HepG2 (cell line): Measurements from ENCODE around the gene LNPK. TPM values are rescaled to one million over a fixed set of nuclear protein-coding genes. Genes with fewer than 3 reads are reported as not detected.

Experiments
- ATAC-seq: fragments of 200-7000 bp; cut with Tn5 transposase; 3 replicates; pipeline ENCODE4 v1.9.1; 2020; ENCODE audit warnings: mild to moderate bottlenecking, moderate library complexity
- BruUV-seq: library from RNA; stranded (reverse); fragments of 400-500 nt; replicated peaks from 2 replicates; lab custom pipeline; 2021; lab: Mats Ljungman, UMichigan
- CTCF ChIA-PET: fragments of 300-600 bp; formaldehyde crosslinking; extraction: SDS; loops from one replicate; lab custom pipeline; 2021; ENCODE audit warnings: low total read pairs, inconsistent platforms, low intra/inter-chr PET ratio; lab: Yijun Ruan, JAX
- POLR2A ChIA-PET: fragments of 350-600 bp; sonication (Branson Sonifier 250); formaldehyde crosslinking; loops from one replicate; lab custom pipeline; 2020; ENCODE audit warnings: antibody characterized with exemption, inconsistent platforms; lab: Yijun Ruan, JAX
- DNase-seq: peaks from one replicate; pipeline ENCODE4 v3.0.0-alpha.2; 2015; ENCODE audit warnings: low spot score
- FAIRE-seq: peaks from 3 replicates; lab custom pipeline; 2011; peaks lifted over from hg19 to GRCh38; lab: Jason Lieb, UNC
- H2AFZ ChIP-seq: one replicate; pipeline ENCODE4 v1.6.1; 2011; ENCODE audit warnings: low read length, inconsistent platforms
- H3K27ac ChIP-seq: fragments of 300-600 bp; 3 replicates; pipeline ENCODE4 v1.8.0; 2011; ENCODE audit warnings: mixed run types, mild to moderate bottlenecking, mixed read lengths, low read length, inconsistent platforms; ENCODE audit not compliant: insufficient read depth; ENCODE audit errors: extremely low read length
- H3K27me3 ChIP-seq, 2 experiments: fragments of 200-600 bp in 1 of 2; 2 replicates in 1 of 2; 3 replicates in 1 of 2; pipeline versions ENCODE4 v1.6.0 to v1.8.0; 2011; ENCODE audit warnings: low read length in 2 of 2, mild to moderate bottlenecking in 2 of 2, moderate library complexity in 2 of 2, inconsistent platforms in 1 of 2; ENCODE audit not compliant: insufficient read depth in 2 of 2, control insufficient read depth in 1 of 2
- H3K36me3 ChIP-seq, 2 experiments: fragments of 200-600 bp in 1 of 2; replicated peaks in 1 of 2; 2 replicates in 1 of 2; 3 replicates in 1 of 2; pipeline versions ENCODE4 v1.5.1 to v1.8.0; 2011; ENCODE audit warnings: low read length in 2 of 2, inconsistent platforms in 1 of 2; ENCODE audit not compliant: insufficient read depth in 2 of 2, control insufficient read depth in 1 of 2
- H3K4me1 ChIP-seq: 2 replicates; pipeline ENCODE4 v1.5.1; 2012; ENCODE audit warnings: low read length, inconsistent platforms; ENCODE audit not compliant: insufficient read depth
- H3K4me2 ChIP-seq: 2 replicates; pipeline ENCODE4 v1.6.0; 2011; ENCODE audit warnings: low read depth, low read length, inconsistent platforms
- H3K4me3 ChIP-seq, 3 experiments: fragments of 200-600 bp in 1 of 3; sonication (generic), shearing (Covaris generic) in 1 of 3; replicated peaks in 1 of 3; 2 replicates each; pipeline ENCODE4 v1.5.1; 2011 to 2016; ENCODE audit warnings: low read length in 3 of 3, inconsistent platforms in 2 of 3, low read depth in 2 of 3, mild to moderate bottlenecking in 2 of 3, control low read depth in 1 of 3, mixed read lengths in 1 of 3; ENCODE audit not compliant: insufficient read depth in 1 of 3
- H3K79me2 ChIP-seq: one replicate; pipeline ENCODE4 v1.6.1; 2011; ENCODE audit warnings: low read length, inconsistent platforms; ENCODE audit not compliant: insufficient read depth
- H3K9ac ChIP-seq: 2 replicates; pipeline ENCODE4 v1.6.0; 2011; ENCODE audit warnings: mild to moderate bottlenecking, low read depth, low read length, inconsistent platforms; ENCODE audit not compliant: insufficient read depth
- H3K9me3 ChIP-seq: 2 replicates; pipeline ENCODE4 v1.5.1; 2012; ENCODE audit warnings: mild to moderate bottlenecking, low read length
- H4K20me1 ChIP-seq: 2 replicates; pipeline ENCODE4 v1.6.0; 2011; ENCODE audit warnings: inconsistent platforms, mild to moderate bottlenecking, low read length, moderate library complexity; ENCODE audit not compliant: insufficient read depth
- EED ChIP-seq: sonication (generic); formaldehyde crosslinking; IDR thresholded peaks from 2 replicates; pipeline ENCODE4 v1.5.0; 2020; ENCODE audit warnings: mild to moderate bottlenecking, missing genetic modification reagents
- GABPB1 ChIP-seq: IDR thresholded peaks from 2 replicates; pipeline ENCODE4 v1.6.1; 2016; ENCODE audit warnings: mild to moderate bottlenecking, missing genetic modification reagents, moderate library complexity, missing compliant biosample characterization
- GTF3A ChIP-seq: sonication (generic); formaldehyde crosslinking; conservative IDR thresholded peaks from 2 replicates; pipeline ENCODE4 v1.4.0; 2020; ENCODE audit warnings: mild to moderate bottlenecking, missing genetic modification reagents
- HDAC2 ChIP-seq: sonication (generic); formaldehyde crosslinking; IDR thresholded peaks from 2 replicates; pipeline ENCODE4 v1.4.0; 2020; ENCODE audit warnings: missing genetic modification reagents
- KLF12 ChIP-seq: sonication (generic); formaldehyde crosslinking; IDR thresholded peaks from 2 replicates; pipeline ENCODE4 v1.4.0; 2020; ENCODE audit warnings: missing genetic modification reagents, borderline replicate concordance
- MIER3 ChIP-seq: IDR thresholded peaks from 2 replicates; pipeline ENCODE4 v1.6.1; 2016; ENCODE audit warnings: missing compliant biosample characterization, borderline replicate concordance
- MLLT10 ChIP-seq: sonication (generic); formaldehyde crosslinking; IDR thresholded peaks from 2 replicates; pipeline ENCODE4 v1.4.0; 2020; ENCODE audit warnings: missing genetic modification reagents
- MYNN ChIP-seq: sonication (generic); formaldehyde crosslinking; IDR thresholded peaks from 2 replicates; pipeline ENCODE4 v1.4.0; 2020; ENCODE audit warnings: mild to moderate bottlenecking, low read depth, missing genetic modification reagents
- RCOR2 ChIP-seq: IDR thresholded peaks from 2 replicates; pipeline ENCODE4 v1.6.1; 2016; ENCODE audit warnings: missing biosample characterization, missing genetic modification reagents
- SALL2 ChIP-seq: sonication (generic); formaldehyde crosslinking; IDR thresholded peaks from 2 replicates; pipeline ENCODE4 v1.8.1; 2023; ENCODE audit warnings: mild to moderate bottlenecking, missing genetic modification reagents, inconsistent platforms
- SP140L ChIP-seq: sonication (generic); formaldehyde crosslinking; IDR thresholded peaks from 2 replicates; pipeline ENCODE4 v1.4.0; 2020; ENCODE audit warnings: missing genetic modification reagents, borderline replicate concordance
- TBX2 ChIP-seq: sonication (generic); formaldehyde crosslinking; IDR thresholded peaks from 2 replicates; pipeline ENCODE4 v1.5.0; 2020; ENCODE audit warnings: missing genetic modification reagents, mild to moderate bottlenecking, borderline replicate concordance
- ZNF160 ChIP-seq: sonication (generic); formaldehyde crosslinking; IDR thresholded peaks from 2 replicates; pipeline ENCODE4 v1.8.0; 2022; ENCODE audit warnings: mild to moderate bottlenecking, inconsistent platforms, missing genetic modification reagents
- ZNF558 ChIP-seq: sonication (generic); formaldehyde crosslinking; IDR thresholded peaks from 2 replicates; pipeline ENCODE4 v1.9.0; 2022; ENCODE audit warnings: mild to moderate bottlenecking, missing genetic modification reagents, borderline replicate concordance
- ZNF607 ChIP-seq: sonication (generic); formaldehyde crosslinking; IDR thresholded peaks from 2 replicates; pipeline ENCODE4 v1.5.1; 2020; ENCODE audit warnings: missing genetic modification reagents, mild to moderate bottlenecking, borderline replicate concordance
- WGBS: methylation state at CpG from one replicate; pipeline ENCODE4 v1.1.6; 2017; ENCODE audit warnings: low lambda C conversion rate; 5-methylcytosine and 5-hydroxymethylcytosine counted together
- in situ Hi-C: cut with HindIII; loops from 2 replicates; pipeline ENCODE4 v1.10.0; 2017; ENCODE audit warnings: low pct_unique_long_range_greater_than_20kb; ENCODE audit not compliant: extremely low pct_ligation_motif_present
- intact Hi-C: fragments of 100-400 bp; cut with micrococcal nuclease; formaldehyde crosslinking; loops from one replicate; pipeline ENCODE4 v1.10.0; 2022; ENCODE audit not compliant: unreplicated experiment
- polyA plus RNA-seq, 8 experiments: library from polyadenylated mRNA; depleted of rRNA in 3 of 8; stranded (reverse) in 7 of 8; unstranded in 1 of 8; fragments of >200 nt; fragmentation: Illumina TruSeq in 4 of 8; extraction: Trizol in 4 of 8; gene quantifications; 2 replicates each; pipeline versions ENCODE4 v1.2.1 to v1.2.3, GENCODE V29; 2011 to 2016; ENCODE audit warnings: low read depth in 4 of 8, missing spikeins in 1 of 8, mixed read lengths in 1 of 8; ENCODE audit not compliant: insufficient read depth in 1 of 8
- total RNA-seq, 5 experiments: library from RNA; depleted of rRNA; stranded (reverse); fragments of >200 nt; fragmentation: Illumina TruSeq; extraction: Trizol; gene quantifications; 2 replicates each; pipeline ENCODE4 v1.2.3, GENCODE V29; 2016; ENCODE audit warnings: low read depth in 1 of 5
- TF ChIP-seq, protein P1 (sequence below): fragments of 450-650 bp; IDR thresholded peaks from 2 replicates; pipeline ENCODE4 v1.6.1; 2017

Gene LNPK
- total and polyA plus RNA-seq, 2 of the 13 experiments (the other 11 are each of a cell fraction or from before 2014, with no cell fraction given) = 25.4 to 26.1 TPM

DNA sequence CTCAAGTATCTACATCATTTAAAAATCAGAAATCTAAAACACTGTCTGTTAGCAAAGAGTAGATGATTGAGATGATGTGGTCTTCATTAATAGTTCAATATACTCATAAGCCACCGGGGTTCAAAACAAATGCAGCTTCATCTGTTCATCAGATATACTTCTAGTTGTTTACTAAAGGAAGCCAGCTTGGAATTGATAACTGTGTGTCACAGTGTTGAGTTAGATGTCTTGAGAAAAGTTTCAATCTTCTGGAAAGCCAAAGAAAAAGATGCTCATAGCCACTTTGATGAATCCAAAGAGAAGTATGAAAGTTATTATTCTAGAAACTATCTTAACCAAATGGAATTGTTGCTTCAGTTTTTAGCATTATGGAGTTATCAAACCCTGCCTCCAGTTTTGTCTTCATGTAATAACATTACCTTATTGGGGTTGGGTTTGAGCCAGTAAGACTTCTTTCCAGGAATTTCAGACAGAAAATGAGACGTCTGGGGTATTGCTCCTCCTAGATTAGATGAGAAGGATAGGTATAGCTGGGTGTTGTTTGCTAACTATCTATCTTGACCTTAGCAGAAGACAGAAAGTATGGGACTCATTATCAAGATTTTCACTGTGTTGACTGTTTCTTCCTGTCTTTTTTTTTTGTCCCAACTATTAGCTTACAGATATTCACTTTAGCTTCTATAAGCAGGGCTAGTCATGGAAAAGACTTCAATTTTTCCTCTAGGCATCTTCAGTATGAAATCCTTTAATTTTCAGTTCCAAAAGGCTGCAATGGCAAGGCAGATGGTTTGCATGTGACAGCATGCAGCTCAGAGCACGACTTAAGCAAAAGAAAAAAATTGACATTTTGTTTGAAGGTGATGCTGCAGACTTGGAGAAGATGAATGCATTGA lies 66.5 kb downstream of the LNPK start:
- no peak for ATAC-seq
- no peaks in the 10 kb centered on the region for H3K9me3 ChIP-seq
- H4K20me1 ChIP-seq = no peaks in the 10 kb centered on the region
- H3K4me3 ChIP-seq = no peak overlapping the region
- TF ChIP-seq ZNF558 (no peak), MYNN (no peak), ZNF607 (no peak), RCOR2 (CRISPR knock-in tag) (no peak), EED (CRISPR knock-in tag) (no peak), MLLT10 (CRISPR knock-in tag) (no peak), TBX2 (CRISPR knock-in tag) (no peak), GABPB1 (no peak), MIER3 (CRISPR knock-in tag) (no peak), ZNF160 (CRISPR knock-in tag) (no peak), SP140L (CRISPR knock-in tag) (no peak), SALL2 (no peak), GTF3A (CRISPR knock-in tag) (no peak), KLF12 (CRISPR knock-in tag) (no peak), HDAC2 (CRISPR knock-in tag) (no peak)
- TF ChIP-seq, protein P1, sequence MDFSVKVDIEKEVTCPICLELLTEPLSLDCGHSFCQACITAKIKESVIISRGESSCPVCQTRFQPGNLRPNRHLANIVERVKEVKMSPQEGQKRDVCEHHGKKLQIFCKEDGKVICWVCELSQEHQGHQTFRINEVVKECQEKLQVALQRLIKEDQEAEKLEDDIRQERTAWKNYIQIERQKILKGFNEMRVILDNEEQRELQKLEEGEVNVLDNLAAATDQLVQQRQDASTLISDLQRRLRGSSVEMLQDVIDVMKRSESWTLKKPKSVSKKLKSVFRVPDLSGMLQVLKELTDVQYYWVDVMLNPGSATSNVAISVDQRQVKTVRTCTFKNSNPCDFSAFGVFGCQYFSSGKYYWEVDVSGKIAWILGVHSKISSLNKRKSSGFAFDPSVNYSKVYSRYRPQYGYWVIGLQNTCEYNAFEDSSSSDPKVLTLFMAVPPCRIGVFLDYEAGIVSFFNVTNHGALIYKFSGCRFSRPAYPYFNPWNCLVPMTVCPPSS = no peak
- DNase-seq = no peak
- POLR2A ChIA-PET = no interaction called here
- no TSS peak for BruUV-seq
- H3K4me2 ChIP-seq = no peak overlapping the region
- no peak for FAIRE-seq
- WGBS = 93% methylated on average over 3 of the region's 3 CpGs
- no peaks in the 10 kb centered on the region for H3K79me2 ChIP-seq
- no peaks in the 10 kb centered on the region for H3K4me1 ChIP-seq
- H3K27me3 ChIP-seq = no peaks in the 10 kb centered on the region
- no peak overlapping the region for H3K27ac ChIP-seq
- peaks cover 3 to 13% of the 10 kb centered on the region in 2 experiments; a peak in 4 of 5 replicates for H3K36me3 ChIP-seq
- CTCF ChIA-PET = no interaction called here
- in situ Hi-C loops (no loop called here), intact Hi-C loops (no loop called here)
- no peak overlapping the region for H3K9ac ChIP-seq
- no peak overlapping the region for H2AFZ ChIP-seq
